ENCODE data around the gene LCE1F. TPM values are rescaled to one million over a fixed set of nuclear protein-coding genes. Genes with fewer than 3 reads are reported as not detected.

LCE1F gene
- not detected for polyA plus RNA-seq (2012; ENCODE audit: insufficient read length, low read depth)

DNA sequence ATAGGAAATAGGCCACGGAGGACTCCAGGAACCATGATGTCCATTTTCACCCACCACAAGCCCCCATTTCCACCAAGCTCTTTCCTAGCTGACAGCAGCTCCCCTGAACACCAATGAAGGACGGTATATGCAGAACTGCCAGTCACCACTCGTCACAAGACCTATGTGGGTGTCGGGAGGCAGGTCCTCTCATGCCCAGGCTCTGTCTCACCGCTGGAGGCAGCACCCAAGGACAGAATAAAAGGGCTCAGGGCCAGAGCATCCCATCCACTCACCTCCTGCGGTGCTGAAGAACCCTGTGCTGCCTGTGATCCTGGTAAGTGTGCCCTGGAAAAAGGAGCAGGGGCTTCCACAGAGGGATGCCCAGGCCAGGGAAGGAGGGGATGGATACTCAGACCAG is at the start of gene LCE1F:
Gene LCE1F (plus strand): TSS at position 266 of the 400 bp plus-strand sequence. CDS start 1,232 bp downstream, outside the sequence.
- TF ChIP-seq FOXP2 (optimal IDR thresholded peaks at IDR 0.05; ENCODE audit: borderline replicate concordance, extremely low read depth, extremely low read length, insufficient read depth) (no peak), SIN3A (IDR thresholded peaks at IDR 0.05; ENCODE audit: borderline replicate concordance, insufficient read depth, low read length) (no peak), TAF1 (IDR thresholded peaks at IDR 0.05; ENCODE audit: borderline replicate concordance, insufficient read depth, low read length) (no peak), POLR2AphosphoS5 (IDR thresholded peaks at IDR 0.05; ENCODE audit: low read depth, low read length) (no peak), REST (IDR thresholded peaks at IDR 0.05; ENCODE audit: insufficient read depth in 1 of 2, low read depth in 2 of 2, low read length in 2 of 2) (no peak)

GRCh38 chr1:152725261-152725660 is 49.7 kb upstream of the LCE1F start:
- TF ChIP-seq FOXP2 (optimal IDR thresholded peaks at IDR 0.05; ENCODE audit: borderline replicate concordance, extremely low read depth, extremely low read length, insufficient read depth) (no peak), TAF1 (IDR thresholded peaks at IDR 0.05; ENCODE audit: borderline replicate concordance, insufficient read depth, low read length) (no peak), POLR2AphosphoS5 (IDR thresholded peaks at IDR 0.05; ENCODE audit: low read depth, low read length) (no peak), REST (IDR thresholded peaks at IDR 0.05; ENCODE audit: insufficient read depth in 1 of 2, low read depth in 2 of 2, low read length in 2 of 2) (no peak), SIN3A (IDR thresholded peaks at IDR 0.05; ENCODE audit: borderline replicate concordance, insufficient read depth, low read length) (no peak)

- TF ChIP-seq FOXP2 (optimal IDR thresholded peaks at IDR 0.05; ENCODE audit: borderline replicate concordance, extremely low read depth, extremely low read length, insufficient read depth) = no peak
- no peak for TF ChIP-seq SIN3A (IDR thresholded peaks at IDR 0.05; ENCODE audit: borderline replicate concordance, insufficient read depth, low read length)
- TF ChIP-seq REST (IDR thresholded peaks at IDR 0.05; ENCODE audit: insufficient read depth in 1 of 2, low read depth in 2 of 2, low read length in 2 of 2) = no peak
- TF ChIP-seq TAF1 (IDR thresholded peaks at IDR 0.05; ENCODE audit: borderline replicate concordance, insufficient read depth, low read length) = no peak
- no peak for TF ChIP-seq POLR2AphosphoS5 (IDR thresholded peaks at IDR 0.05; ENCODE audit: low read depth, low read length)
Measured at GRCh38 chr1:152728986-152729385, 46.0 kb upstream of the LCE1F start.

DNA sequence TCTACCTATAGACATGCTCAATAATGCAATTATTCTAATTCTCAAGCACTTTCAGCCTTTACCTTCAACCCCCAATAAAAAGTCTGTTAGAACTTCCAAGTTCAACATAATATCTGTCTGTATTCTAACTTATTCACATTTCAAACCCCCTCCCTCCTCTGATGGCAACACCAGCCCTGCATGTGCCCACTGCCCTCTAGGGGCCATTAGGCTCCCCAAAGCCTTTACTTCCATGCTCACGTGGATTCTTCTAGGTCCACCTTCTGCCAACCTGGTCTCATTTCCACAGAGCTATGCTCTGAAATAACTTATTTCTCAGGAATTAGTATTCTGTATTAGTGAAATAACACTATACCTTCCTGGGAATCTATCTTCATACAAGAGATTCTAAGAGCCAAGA is 39.3 kb upstream of the LCE1F start:
- TF ChIP-seq POLR2AphosphoS5 (IDR thresholded peaks at IDR 0.05; ENCODE audit: low read depth, low read length) (no peak), REST (IDR thresholded peaks at IDR 0.05; ENCODE audit: insufficient read depth in 1 of 2, low read depth in 2 of 2, low read length in 2 of 2) (no peak), FOXP2 (optimal IDR thresholded peaks at IDR 0.05; ENCODE audit: borderline replicate concordance, extremely low read depth, extremely low read length, insufficient read depth) (no peak)

DNA sequence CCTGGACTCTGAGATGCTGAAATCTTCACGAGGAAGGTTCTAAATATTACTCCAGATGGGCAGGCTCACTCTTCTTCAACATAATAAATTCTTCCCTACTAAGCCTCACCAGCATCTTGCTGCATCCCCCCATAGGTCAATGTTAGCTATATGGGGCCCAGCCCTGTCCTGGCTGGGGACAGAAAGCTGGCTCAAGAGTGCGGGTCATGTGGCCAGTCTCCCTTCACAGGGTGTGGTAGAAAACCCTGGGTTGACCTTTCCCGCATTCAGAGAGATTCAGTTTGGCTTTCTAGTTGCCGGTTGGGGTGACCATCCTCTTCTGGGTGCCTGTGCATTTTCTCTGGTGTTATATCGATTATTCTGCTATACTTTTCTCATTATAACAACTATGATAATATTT is 36.9 kb upstream of the LCE1F start:
- TF ChIP-seq FOXP2 (optimal IDR thresholded peaks at IDR 0.05; ENCODE audit: borderline replicate concordance, extremely low read depth, extremely low read length, insufficient read depth) = no peak
- TF ChIP-seq POLR2AphosphoS5 (IDR thresholded peaks at IDR 0.05; ENCODE audit: low read depth, low read length) = no peak
- no peak for TF ChIP-seq SIN3A (IDR thresholded peaks at IDR 0.05; ENCODE audit: borderline replicate concordance, insufficient read depth, low read length)
- TF ChIP-seq REST (IDR thresholded peaks at IDR 0.05; ENCODE audit: insufficient read depth in 1 of 2, low read depth in 2 of 2, low read length in 2 of 2) = no peak
- no peak for TF ChIP-seq TAF1 (IDR thresholded peaks at IDR 0.05; ENCODE audit: borderline replicate concordance, insufficient read depth, low read length)
